H1 (cell line): Measurements from ENCODE around the gene NSUN4. TPM values are rescaled to one million over a fixed set of nuclear protein-coding genes. Genes with fewer than 3 reads are reported as not detected.

Experiments used
- polyA plus RNA-seq, 7 experiments: library from polyadenylated mRNA; depleted of rRNA in 3 of 7; stranded (reverse) in 5 of 7; unstranded in 2 of 7; fragments of >200 nt in 5 of 7; fragments of 200-250 nt in 2 of 7; gene quantifications; 1 replicate in 5 of 7; 2 replicates in 1 of 7; 4 replicates in 1 of 7; pipeline versions ENCODE4 v1.2.1 to v1.2.3, GENCODE V29; 2011 to 2013; ENCODE audit warnings: missing spikeins in 2 of 7, mixed read lengths in 2 of 7
- total RNA-seq: library from RNA; stranded (reverse); fragmentation: NEBNext Ultra II Directional; extraction: Animal tissue kit (Norgen Biotek cat#: 25700); gene quantifications from 2 replicates; pipeline ENCODE4 v1.2.1, GENCODE V29; 2021
- TF ChIP-seq, protein P1 (sequence below), 3 experiments: IDR thresholded peaks; 1 replicate in 2 of 3; 2 replicates in 1 of 3; pipeline versions ENCODE4 v1.5.1 to v1.6.1; 2011; ENCODE audit warnings: low read length in 3 of 3, mild to moderate bottlenecking in 3 of 3, inconsistent platforms in 2 of 3, low read depth in 1 of 3, moderate library complexity in 1 of 3; ENCODE audit not compliant: insufficient read depth in 1 of 3; ENCODE audit errors: control extremely low read depth in 1 of 3

The NSUN4 gene
- total and polyA plus RNA-seq, 2 of the 8 experiments (the other 6 are each of a cell fraction or from before 2014, with no cell fraction given) = 9.7 to 15.7 TPM

DNA sequence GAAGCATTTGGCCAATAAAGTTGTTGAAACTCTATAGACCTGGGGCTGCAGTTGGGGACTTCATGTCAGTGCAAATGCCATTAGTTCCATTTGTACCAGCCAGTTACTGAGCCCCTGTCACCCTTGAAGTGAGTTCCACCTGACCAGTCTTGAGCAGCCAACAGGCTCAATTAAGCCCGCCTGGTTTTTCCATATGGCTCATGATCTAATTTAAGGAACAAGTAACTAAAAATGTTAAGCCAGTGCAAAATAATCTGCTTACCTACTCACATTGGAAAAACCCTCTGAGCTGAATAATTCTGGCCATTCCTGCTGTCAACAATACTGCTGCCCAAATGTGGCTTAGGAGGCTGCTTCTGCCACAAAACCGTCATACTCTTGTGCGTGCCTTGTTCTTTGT is 21.6 kb downstream of the NSUN4 start (continued):
- TF ChIP-seq, protein P1, sequence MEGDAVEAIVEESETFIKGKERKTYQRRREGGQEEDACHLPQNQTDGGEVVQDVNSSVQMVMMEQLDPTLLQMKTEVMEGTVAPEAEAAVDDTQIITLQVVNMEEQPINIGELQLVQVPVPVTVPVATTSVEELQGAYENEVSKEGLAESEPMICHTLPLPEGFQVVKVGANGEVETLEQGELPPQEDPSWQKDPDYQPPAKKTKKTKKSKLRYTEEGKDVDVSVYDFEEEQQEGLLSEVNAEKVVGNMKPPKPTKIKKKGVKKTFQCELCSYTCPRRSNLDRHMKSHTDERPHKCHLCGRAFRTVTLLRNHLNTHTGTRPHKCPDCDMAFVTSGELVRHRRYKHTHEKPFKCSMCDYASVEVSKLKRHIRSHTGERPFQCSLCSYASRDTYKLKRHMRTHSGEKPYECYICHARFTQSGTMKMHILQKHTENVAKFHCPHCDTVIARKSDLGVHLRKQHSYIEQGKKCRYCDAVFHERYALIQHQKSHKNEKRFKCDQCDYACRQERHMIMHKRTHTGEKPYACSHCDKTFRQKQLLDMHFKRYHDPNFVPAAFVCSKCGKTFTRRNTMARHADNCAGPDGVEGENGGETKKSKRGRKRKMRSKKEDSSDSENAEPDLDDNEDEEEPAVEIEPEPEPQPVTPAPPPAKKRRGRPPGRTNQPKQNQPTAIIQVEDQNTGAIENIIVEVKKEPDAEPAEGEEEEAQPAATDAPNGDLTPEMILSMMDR (IDR thresholded peaks at IDR 0.05; ENCODE audit: control extremely low read depth in 1 of 3, insufficient read depth in 1 of 3, low read depth in 1 of 3, low read length in 3 of 3) = no peak
